ENCODE data around the gene KLF3.
"Not testable (repeated sequence)": the region's sequence is repeated elsewhere in the genome, so short reads cannot be mapped to it uniquely, and the experiment has no call there.

KLF3 gene

GRCh38 chr4:38620527-38621027 lies 43.4 kb upstream of the KLF3 start:
- no peak for TF ChIP-seq LEF1 (IDR thresholded peaks at IDR 0.05; ENCODE audit: borderline replicate concordance)
- no peak for TF ChIP-seq SP1 (IDR thresholded peaks at IDR 0.05)
- no peak for TF ChIP-seq NFRKB (IDR thresholded peaks at IDR 0.05)
- TF ChIP-seq FOXK2 (IDR thresholded peaks at IDR 0.05): no peak
- TF ChIP-seq L3MBTL2 (conservative IDR thresholded peaks at IDR 0.05): no peak
- TF ChIP-seq, protein P1, sequence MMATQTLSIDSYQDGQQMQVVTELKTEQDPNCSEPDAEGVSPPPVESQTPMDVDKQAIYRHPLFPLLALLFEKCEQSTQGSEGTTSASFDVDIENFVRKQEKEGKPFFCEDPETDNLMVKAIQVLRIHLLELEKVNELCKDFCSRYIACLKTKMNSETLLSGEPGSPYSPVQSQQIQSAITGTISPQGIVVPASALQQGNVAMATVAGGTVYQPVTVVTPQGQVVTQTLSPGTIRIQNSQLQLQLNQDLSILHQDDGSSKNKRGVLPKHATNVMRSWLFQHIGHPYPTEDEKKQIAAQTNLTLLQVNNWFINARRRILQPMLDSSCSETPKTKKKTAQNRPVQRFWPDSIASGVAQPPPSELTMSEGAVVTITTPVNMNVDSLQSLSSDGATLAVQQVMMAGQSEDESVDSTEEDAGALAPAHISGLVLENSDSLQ (IDR thresholded peaks at IDR 0.05): no peak
- no peak for TF ChIP-seq FOXA1 (IDR thresholded peaks at IDR 0.05)
- no peak for TF ChIP-seq TARDBP (IDR thresholded peaks at IDR 0.05)
- TF ChIP-seq FOXM1 (IDR thresholded peaks at IDR 0.05; ENCODE audit: borderline replicate concordance): no peak
- no peak for TF ChIP-seq ARNT (IDR thresholded peaks at IDR 0.05)
- TF ChIP-seq CTBP1 (IDR thresholded peaks at IDR 0.05; ENCODE audit: borderline replicate concordance): no peak
- no peak for TF ChIP-seq BHLHE40 (IDR thresholded peaks at IDR 0.05; ENCODE audit: borderline replicate concordance)
- TF ChIP-seq ZNF384 (IDR thresholded peaks at IDR 0.05): no peak
- TF ChIP-seq HDGF (IDR thresholded peaks at IDR 0.05; ENCODE audit: borderline replicate concordance): no peak
- TF ChIP-seq ELF4 (IDR thresholded peaks at IDR 0.05): no peak
- TF ChIP-seq SUZ12 (IDR thresholded peaks at IDR 0.05): no peak
- POLR2A ChIA-PET: no interaction called here
- DNase-seq (ENCODE audit: extremely low spot score): no peak
- CTCF ChIA-PET: no interaction called here

DNA sequence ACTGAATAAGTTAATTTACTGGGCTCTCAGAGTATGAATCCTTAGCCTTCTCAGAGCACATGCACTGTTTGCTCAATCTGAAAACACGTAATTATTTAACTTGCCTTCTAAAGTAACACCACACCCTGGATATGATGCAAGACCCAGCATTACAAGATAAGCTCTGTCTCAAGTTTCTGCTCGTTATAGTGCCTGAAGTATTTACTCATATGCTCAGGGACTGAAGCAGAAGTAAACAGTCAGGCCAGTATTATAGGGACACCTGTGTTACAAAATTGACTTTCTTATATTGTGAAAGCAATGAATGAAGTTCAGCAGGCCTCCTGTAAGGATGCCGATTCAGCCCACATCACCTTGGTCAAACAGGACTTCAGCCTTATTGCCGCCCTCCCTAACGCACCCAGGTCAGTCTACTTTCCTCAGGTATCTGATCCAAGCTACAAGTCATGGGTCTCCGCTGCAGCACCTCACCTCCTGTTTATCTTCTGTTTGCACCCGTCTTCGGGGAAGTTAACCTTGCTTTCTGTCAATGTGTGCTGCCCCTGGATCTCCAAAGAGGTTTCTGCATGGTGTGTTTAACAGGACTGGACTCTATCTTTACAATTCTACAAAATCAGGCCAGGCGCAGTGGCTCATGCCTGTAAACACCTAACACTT lies 42.8 kb upstream of the KLF3 start:
- no peak for TF ChIP-seq NFRKB (IDR thresholded peaks at IDR 0.05)
- TF ChIP-seq, protein P1 (IDR thresholded peaks at IDR 0.05): no peak
- TF ChIP-seq L3MBTL2 (conservative IDR thresholded peaks at IDR 0.05): no peak
- no peak for TF ChIP-seq HDGF (IDR thresholded peaks at IDR 0.05; ENCODE audit: borderline replicate concordance)
- TF ChIP-seq CTBP1 (IDR thresholded peaks at IDR 0.05; ENCODE audit: borderline replicate concordance): no peak
- no peak for TF ChIP-seq LEF1 (IDR thresholded peaks at IDR 0.05; ENCODE audit: borderline replicate concordance)
- TF ChIP-seq ARNT (IDR thresholded peaks at IDR 0.05): no peak
- no peak for TF ChIP-seq SUZ12 (IDR thresholded peaks at IDR 0.05)
- TF ChIP-seq FOXM1 (IDR thresholded peaks at IDR 0.05; ENCODE audit: borderline replicate concordance): no peak
- TF ChIP-seq ZNF384 (IDR thresholded peaks at IDR 0.05): no peak
- no peak for TF ChIP-seq FOXA1 (IDR thresholded peaks at IDR 0.05)
- TF ChIP-seq BHLHE40 (IDR thresholded peaks at IDR 0.05; ENCODE audit: borderline replicate concordance): no peak
- TF ChIP-seq ELF4 (IDR thresholded peaks at IDR 0.05): no peak
- no peak for TF ChIP-seq FOXK2 (IDR thresholded peaks at IDR 0.05)
- TF ChIP-seq SP1 (IDR thresholded peaks at IDR 0.05): no peak
- TF ChIP-seq TARDBP (IDR thresholded peaks at IDR 0.05): no peak
- ChIA-PET POLR2A (no interaction called here), CTCF (interaction anchor here (1.6 kb wide), 1 partner anchor 54 kb away, joined by 3 read pairs; no protein-coding TSS in a partner anchor)
- peak; percentile 15 for DNase-seq (ENCODE audit: extremely low spot score)

DNA sequence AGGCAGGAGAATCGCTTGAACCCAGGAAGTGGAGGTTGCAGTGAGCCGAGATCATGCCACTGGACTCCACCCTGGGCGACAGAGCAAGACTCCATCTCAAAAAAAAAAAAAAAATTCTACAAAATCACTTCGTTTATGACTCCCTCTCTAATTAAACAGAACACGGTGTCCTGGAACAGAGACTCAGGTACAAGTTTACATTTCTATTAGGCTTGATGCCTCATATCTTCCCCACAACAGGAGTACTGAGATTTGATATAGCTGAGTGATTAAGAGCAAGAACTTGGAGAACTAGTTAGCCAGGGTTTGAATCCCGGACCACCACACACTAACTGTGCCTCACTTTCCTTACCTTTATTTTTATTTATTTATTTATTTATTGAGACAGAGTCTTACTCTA lies 42.2 kb upstream of the KLF3 start:
- ChIA-PET POLR2A (no interaction called here), CTCF (interaction anchor here (1.6 kb wide), 1 partner anchor 54 kb away, joined by 3 read pairs; no protein-coding TSS in a partner anchor)
- TF ChIP-seq FOXA1 (IDR thresholded peaks at IDR 0.05): no peak
- no peak for TF ChIP-seq LEF1 (IDR thresholded peaks at IDR 0.05; ENCODE audit: borderline replicate concordance)
- TF ChIP-seq ELF4 (IDR thresholded peaks at IDR 0.05): no peak
- TF ChIP-seq, protein P1 (IDR thresholded peaks at IDR 0.05): no peak
- TF ChIP-seq SUZ12 (IDR thresholded peaks at IDR 0.05): no peak
- no peak for TF ChIP-seq FOXM1 (IDR thresholded peaks at IDR 0.05; ENCODE audit: borderline replicate concordance)
- no peak for TF ChIP-seq NFRKB (IDR thresholded peaks at IDR 0.05)
- TF ChIP-seq SP1 (IDR thresholded peaks at IDR 0.05): no peak
- TF ChIP-seq ARNT (IDR thresholded peaks at IDR 0.05): no peak
- TF ChIP-seq TARDBP (IDR thresholded peaks at IDR 0.05): no peak
- no peak for TF ChIP-seq BHLHE40 (IDR thresholded peaks at IDR 0.05; ENCODE audit: borderline replicate concordance)
- TF ChIP-seq CTBP1 (IDR thresholded peaks at IDR 0.05; ENCODE audit: borderline replicate concordance): no peak
- no peak for TF ChIP-seq HDGF (IDR thresholded peaks at IDR 0.05; ENCODE audit: borderline replicate concordance)
- no peak for TF ChIP-seq L3MBTL2 (conservative IDR thresholded peaks at IDR 0.05)
- TF ChIP-seq ZNF384 (IDR thresholded peaks at IDR 0.05): no peak
- TF ChIP-seq FOXK2 (IDR thresholded peaks at IDR 0.05): no peak
- no peak for DNase-seq (ENCODE audit: extremely low spot score)

DNA sequence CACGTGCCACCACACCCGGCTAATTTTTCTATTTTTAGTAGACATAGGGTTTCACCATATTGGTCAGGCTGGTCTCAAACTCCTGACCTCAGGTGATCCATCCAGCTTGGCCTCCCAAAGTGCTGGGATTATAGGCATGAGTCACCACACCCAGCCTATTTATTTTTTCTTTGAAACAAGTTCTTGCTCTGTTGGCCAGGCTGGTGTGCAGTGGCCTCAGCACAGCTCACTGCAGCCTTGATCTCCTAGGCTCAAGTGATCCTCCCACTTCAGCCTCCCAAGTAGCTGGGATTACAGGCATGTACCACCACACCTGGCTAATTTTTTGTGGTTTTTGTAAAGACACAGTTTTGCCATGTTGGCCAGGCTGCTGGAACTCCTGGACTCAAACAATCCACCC lies 41.7 kb upstream of the KLF3 start:
- POLR2A ChIA-PET; DNase-seq (ENCODE audit: extremely low spot score): not testable (repeated sequence)
- CTCF ChIA-PET: interaction anchor here (1.6 kb wide), 1 partner anchor 53 kb away, joined by 3 read pairs; no protein-coding TSS in a partner anchor

DNA sequence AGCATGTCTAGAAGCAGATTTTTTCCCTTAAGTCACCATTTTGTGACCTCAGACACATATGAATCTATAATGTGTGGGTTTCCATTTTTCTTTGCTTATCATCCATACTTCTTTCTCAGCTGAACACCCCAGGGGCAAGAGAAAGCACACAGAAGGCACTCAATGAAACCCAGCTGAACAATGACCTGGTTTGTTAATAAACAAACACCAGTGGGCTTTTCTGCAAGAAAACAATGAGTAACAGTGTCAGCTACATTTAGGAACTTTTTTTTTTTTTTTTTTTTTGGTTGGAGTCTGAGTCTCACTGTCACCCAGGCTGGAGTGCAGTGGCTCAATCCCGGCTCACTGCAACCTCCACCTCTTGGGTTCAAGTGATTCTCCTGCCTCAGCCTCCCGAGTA lies 40.7 kb upstream of the KLF3 start:
- ChIA-PET CTCF (no interaction called here), POLR2A (no interaction called here)
- TF ChIP-seq NFRKB (IDR thresholded peaks at IDR 0.05) (no peak), FOXK2 (IDR thresholded peaks at IDR 0.05) (no peak), LEF1 (IDR thresholded peaks at IDR 0.05; ENCODE audit: borderline replicate concordance) (no peak), BHLHE40 (IDR thresholded peaks at IDR 0.05; ENCODE audit: borderline replicate concordance) (no peak), SP1 (IDR thresholded peaks at IDR 0.05) (no peak), CTBP1 (IDR thresholded peaks at IDR 0.05; ENCODE audit: borderline replicate concordance) (no peak), FOXA1 (IDR thresholded peaks at IDR 0.05) (no peak), ELF4 (IDR thresholded peaks at IDR 0.05) (no peak), L3MBTL2 (conservative IDR thresholded peaks at IDR 0.05) (no peak)
- TF ChIP-seq, protein P1 (IDR thresholded peaks at IDR 0.05): no peak
- no peak for DNase-seq (ENCODE audit: extremely low spot score)

Measured in HEK293T (cell line).